HG03571 (cell line): Measurements from ENCODE around the gene TLCD3B.

Experiments
- ATAC-seq: cut with Tn5 transposase; IDR thresholded peaks from one replicate; pipeline ENCODE4 v1.9.1; 2021; ENCODE audit not compliant: unreplicated experiment

Gene TLCD3B, protein sequence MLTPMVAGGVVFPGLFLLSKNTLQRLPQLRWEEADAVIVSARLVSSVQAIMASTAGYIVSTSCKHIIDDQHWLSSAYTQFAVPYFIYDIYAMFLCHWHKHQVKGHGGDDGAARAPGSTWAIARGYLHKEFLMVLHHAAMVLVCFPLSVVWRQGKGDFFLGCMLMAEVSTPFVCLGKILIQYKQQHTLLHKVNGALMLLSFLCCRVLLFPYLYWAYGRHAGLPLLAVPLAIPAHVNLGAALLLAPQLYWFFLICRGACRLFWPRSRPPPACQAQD

DNA sequence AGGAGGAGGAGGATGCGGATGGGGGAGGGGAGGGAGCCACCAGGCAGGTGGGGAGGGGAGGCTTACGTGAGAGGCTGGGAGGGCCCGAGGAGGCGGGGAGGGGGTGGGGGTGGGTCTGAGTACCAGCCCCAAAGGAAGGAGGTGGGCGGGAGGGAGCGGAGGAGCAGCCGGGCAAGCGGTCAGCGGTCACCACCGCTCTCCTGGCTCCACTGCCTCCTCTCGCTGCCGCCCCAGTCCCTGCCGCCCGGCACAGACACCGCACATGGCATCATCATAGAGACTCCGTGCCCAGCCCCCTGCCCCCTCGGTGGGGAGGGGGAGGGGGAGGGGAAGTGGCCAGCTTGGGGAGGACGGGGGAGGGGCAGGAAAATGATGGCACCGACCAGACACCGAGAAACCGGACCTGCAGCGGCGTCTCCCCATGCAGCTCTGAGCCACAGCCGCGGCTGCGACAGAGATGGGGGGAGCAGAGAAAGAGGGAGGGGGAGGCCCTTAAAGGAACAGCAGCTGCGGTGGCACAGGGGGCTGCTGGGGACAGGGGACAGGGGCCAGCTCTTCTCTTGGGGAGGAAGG is at the start of gene TLCD3B:
Gene TLCD3B, minus strand, starts transcription at position 431 of the 573 bp plus-strand sequence. CDS start 744 bp downstream, outside the sequence.
- ATAC-seq, result no peak

DNA sequence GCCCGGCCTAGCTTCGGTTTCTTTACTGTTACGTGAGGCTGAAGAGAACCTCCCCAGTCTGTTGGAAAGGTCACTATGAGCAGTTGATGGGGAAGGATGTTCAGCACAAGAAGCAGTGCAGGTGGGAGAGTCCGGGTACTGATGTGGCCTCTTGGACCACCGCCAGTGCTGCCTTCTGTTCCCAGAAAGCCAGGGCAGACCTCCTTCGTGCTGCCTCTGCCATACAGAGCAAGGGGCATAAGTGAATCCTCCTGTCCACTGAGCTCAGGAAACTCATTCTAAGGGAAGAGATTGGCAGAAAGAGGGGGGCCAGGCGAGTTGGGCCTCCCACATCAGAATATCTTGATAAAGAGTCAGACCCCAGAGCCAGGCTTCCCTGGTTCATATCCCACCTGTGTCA is 48.4 kb upstream of the TLCD3B start:
- no peak for ATAC-seq

DNA sequence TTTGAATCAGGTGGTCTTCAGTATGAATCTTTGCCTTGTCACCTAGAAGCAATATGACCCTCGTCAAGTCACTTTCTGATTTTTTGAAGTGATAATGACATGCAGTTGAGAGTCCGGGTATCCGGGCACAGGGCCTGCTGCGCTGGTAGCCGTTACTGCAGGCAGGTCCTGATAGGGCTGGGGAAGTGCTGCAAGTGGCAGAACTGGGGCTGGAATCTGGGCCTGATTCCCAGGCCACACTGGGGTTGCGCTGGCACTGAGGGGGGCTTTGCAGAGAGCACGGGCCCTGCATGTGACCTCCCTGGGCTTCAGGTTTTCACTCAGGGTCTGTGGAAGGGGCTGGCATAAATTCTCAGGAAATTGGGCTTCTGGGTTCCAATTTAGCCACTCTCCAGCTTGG is 47.7 kb upstream of the TLCD3B start:
- ATAC-seq, result no peak

DNA sequence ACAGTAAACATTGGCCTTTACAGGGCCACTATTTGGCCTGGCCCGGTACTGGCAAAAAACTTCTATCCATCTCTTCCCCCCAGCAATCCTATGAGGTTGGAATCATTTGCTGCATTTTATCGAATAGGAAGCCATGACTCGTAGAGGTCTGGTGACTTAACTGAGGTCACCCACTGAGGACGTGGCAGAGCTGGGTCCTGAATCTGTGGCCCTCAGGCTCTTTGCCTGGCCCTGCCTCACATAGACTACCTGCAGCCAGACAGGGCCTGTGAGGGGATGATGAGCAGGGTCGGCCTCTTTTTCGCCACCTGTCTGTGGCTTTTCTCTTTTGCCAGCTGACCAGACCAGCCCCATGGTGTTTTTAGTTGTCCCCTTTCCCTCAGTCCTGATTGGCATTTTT is 46.6 kb upstream of the TLCD3B start:
- no peak for ATAC-seq

DNA sequence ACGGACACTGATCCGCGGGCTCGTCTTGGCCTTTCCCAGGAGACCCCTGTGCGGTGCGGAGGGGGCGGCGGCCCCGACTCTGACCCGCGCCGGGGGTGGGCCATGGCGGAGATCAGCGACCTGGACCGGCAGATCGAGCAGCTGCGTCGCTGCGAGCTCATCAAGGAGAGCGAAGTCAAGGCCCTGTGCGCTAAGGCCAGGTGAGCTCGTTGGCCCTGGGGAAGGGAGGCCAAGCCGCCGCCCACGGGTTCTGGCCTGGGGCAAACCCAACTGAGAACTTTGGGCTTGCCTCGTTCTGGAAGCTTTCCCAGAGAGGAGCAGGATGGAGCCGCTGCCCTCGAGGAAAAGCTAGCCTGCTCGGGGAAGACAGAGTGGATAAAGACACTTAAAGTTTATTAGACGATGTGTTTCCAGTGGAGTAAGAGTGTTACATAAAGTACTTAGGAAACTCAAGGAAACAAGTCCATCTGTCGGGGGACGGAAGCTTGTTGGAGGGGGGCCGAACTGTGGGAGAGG is 45.3 kb upstream of the TLCD3B start:
- ATAC-seq, result peak; percentile 21

DNA sequence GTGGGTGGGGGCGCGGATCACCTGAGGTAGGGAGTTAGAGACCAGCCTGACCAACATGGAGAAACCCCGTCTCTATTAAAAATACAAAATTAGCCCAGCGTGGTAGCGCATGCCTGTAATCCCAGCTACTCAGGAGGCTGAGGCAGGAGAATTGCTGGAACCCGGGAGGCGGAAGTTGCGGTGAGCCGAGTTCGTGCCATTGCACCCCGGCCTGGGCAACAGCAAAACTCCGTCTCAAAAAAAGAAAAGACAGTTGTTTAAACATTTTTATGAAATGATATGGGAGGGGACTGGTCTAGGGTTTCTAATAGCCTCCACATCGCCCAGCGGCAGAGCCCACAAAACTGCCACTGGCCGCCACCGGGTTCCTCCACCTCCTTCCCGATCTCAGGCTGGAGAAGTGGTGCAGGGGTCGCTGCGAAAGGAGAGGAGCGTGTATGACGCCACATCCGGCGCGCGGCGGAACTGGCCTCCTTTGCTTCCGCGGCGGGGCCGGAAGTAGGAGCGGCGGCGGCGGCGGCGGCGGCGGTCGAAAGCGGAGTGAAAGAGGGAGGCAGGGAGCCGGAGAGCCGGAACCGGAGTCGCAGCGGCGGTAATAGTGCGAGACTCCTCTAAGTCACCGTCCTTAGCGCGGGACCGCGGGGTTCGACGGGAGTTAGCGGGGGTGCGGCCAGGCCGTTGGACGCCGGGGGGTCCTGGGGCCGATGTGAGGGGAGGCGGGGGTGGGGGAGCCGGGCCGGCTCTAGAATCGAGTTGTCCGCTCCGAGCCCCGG is 44.6 kb upstream of the TLCD3B start, which contains the start of gene PPP4C:
Gene PPP4C, plus strand, starts transcription at position 492 of the 773 bp plus-strand sequence. CDS start 384 bp downstream, outside the sequence.
- peak; percentile 74 for ATAC-seq

DNA sequence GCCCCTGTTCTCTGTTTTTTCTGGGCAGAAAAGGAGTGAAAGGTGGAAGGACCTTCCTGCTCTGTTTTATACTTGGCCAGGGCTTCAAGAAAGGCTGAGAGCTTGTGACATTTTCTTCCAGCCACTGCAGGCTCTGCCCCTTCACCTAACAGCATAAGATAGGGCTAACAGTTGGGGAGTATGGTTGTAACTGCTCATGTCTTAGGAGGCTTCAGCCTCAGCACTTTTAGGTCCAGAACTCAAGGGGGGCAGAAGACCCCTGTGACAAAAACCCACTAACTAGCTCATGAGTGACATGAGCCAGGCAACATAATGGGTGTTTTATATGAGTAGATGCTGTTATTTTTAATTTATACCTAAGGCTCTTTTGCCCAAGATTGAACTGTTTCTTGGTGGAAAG is 39.4 kb upstream of the TLCD3B start:
- ATAC-seq, result no peak

DNA sequence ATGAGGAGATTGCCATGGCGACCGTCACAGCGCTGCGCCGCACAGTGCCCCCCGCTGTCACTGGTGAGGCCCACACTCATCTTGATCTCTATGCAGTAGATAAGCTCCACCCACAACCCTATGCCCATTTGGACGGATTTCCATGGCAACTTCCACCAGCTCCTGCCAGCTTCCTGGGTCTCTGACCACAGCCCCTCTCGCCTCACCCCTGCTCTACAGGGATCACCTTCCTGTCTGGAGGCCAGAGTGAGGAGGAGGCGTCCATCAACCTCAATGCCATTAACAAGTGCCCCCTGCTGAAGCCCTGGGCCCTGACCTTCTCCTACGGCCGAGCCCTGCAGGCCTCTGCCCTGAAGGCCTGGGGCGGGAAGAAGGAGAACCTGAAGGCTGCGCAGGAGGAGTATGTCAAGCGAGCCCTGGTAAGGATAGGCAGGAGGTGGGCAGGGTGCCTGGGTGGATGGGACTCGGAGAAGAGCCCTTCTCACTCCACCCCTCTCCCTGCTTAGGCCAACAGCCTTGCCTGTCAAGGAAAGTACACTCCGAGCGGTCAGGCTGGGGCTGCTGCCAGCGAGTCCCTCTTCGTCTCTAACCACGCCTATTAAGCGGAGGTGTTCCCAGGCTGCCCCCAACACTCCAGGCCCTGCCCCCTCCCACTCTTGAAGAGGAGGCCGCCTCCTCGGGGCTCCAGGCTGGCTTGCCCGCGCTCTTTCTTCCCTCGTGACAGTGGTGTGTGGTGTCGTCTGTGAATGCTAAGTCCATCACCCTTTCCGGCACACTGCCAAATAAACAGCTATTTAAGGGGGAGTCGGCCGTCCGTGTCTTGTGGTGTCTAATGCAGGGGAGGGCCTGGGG is 38.8 kb upstream of the TLCD3B start:
- ATAC-seq, result no peak

DNA sequence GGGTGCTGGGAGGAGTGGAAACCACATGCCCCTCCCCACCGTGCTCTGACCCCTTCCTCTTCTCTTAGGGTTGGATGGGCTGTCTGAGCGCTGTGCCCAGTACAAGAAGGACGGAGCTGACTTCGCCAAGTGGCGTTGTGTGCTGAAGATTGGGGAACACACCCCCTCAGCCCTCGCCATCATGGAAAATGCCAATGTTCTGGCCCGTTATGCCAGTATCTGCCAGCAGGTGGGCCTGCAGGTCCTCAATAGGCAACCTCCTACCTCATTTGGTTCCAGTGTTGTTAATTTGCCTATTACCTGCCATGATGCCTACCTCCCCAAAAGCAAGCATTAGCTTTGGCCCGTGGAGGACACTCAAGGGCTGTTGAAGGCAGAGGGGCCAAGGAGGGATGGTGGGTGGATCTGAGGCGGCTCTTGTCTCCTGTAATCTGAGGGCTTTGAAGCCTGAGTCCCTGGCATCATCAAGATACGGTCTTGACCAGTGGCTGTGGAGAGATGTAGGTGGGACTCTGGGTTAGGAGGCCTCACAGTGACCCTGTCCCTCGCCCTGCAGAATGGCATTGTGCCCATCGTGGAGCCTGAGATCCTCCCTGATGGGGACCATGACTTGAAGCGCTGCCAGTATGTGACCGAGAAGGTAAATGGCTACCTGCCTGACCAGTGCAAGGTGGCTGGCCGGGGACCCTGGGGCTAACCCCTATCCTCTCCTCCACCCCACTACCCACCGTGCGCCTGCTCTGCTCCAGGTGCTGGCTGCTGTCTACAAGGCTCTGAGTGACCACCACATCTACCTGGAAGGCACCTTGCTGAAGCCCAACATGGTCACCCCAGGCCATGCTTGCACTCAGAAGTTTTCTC is 37.9 kb upstream of the TLCD3B start:
- no peak for ATAC-seq

DNA sequence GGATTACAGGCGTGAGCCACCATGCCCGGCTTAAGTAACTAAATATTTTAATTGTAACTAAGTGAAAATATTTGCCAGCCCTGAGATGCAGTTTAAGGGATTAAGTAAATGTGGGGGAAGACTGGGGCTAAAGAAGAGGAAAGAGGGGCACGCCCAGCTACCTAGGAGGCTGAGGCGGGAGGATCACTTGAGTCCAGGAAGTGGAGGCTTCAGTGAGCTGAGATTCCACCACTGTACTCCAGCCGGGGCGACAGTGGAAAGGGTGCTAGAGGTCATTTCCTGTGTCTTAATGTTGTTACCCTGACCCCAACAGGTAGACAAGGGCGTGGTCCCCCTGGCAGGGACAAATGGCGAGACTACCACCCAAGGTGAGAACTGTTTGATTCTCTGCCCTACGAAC is 37.3 kb upstream of the TLCD3B start:
- ATAC-seq, result no peak

DNA sequence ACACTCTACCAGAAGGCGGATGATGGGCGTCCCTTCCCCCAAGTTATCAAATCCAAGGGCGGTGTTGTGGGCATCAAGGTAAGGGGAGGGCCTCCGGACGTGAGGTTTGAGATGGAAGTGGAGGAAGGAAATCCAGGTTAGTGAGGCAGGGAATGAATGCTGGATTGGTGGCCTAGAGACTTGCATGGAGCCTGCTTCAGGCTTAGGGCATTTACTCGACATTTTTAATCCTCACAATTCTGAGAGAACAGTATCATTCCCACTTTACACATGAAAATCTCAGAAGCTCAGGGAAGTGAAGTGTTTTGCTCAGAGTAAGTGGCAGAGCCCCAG is 36.5 kb upstream of the TLCD3B start:
- no peak for ATAC-seq

DNA sequence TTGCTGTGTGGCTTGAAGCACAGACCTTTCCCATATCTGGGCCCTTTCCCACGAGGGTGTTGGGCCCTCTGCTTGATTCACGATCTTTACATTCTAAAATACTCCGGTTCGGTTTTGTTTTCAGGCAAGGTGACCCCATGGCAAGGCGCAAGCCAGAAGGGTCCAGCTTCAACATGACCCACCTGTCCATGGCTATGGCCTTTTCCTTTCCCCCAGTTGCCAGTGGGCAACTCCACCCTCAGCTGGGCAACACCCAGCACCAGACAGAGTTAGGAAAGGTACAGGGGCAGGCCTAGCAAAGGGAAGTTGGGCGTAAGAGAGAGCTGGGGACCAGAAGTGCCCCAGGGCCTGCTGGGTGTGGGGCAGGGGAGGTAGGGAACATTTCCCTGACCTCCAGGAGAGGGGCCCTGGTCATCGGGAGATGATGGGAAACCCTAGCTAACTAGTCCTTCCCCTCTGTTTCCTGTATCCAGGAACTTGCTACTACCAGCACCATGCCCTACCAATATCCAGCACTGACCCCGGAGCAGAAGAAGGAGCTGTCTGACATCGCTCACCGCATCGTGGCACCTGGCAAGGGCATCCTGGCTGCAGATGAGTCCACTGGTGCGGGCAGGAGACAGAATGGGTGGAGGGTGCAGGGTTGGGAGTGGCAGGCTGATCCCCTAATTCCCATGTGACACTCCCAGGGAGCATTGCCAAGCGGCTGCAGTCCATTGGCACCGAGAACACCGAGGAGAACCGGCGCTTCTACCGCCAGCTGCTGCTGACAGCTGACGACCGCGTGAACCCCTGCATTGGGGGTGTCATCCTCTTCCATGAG is 35.9 kb upstream of the TLCD3B start:
- ATAC-seq, result no peak

DNA sequence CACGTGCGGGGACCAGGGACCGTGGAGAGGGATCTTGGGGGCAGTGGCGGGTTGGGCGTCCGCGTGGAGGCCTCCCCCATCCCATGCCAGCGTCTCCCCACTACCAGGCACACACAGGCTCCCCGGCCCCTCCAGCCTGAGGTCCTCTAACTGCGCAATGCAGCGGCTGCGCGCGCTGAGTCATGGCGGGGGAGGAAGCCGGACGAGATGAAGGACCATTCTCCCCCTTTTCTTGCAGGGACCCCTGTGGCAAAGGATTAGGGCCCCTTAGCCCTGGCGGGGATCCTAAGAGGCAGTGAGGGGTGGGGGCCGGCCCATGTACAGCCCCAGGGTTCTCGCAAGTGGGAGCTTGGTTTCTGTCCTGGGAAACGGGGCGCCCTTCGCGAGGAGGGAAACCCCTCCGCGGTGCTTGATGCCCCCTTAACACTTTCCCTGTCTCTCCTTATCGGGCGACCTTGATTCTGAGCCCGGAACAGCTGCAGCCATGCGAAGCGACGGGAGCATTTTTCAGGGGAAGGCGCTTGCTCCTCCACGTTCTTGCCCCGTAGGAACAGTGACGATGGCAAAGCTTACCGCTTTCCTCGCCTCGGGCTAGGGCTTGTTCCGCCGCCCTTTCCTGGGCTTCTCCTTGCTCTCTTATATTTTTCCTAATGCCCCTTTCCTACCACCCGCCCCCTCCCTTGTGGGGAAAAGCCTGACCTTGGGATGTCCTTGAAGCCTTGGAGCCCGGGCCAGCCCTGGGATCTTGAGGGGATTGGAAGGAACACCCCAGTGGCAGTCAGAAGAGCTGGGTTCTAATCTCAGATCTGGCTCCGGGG is 35.1 kb upstream of the TLCD3B start:
- no peak for ATAC-seq

DNA sequence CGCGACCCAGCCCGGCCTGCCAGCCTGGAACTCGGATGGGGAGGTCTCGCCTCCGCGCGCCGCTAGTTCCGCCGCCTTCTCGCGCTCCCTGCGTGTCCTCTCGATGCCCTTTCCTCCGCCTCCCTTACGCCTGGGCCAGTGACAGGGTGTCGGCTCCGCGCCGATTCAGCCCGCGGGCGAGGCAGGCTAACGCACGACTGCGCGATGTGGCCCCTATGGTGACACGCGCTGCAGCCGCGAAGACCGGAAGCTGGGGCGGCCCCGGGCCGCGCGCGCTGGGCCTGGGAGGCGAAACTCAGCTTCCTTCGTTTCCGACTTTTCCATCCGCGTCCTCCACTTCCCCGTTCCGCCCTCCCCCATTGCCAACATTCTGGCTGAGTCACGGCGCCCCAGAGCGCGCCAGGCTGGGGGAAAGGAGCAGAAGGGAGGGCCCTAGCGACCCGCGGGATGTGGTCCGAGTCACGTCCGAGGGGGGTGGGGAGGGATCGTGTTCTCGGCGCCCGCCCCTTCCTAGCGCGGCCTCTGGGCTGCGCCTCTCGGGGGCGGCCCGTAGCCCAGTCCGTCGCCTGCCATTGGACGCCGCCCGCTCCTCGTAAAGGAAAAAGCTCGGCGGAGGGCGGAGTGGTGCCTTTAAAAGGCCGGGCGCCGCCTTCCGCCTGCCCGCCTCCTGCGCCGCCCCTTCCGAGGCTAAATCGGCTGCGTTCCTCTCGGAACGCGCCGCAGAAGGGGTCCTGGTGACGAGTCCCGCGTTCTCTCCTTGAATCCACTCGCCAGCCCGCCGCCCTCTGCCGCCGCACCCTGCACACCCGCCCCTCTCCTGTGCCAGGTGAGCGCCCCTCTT is 34.3 kb upstream of the TLCD3B start, which contains the start of gene ALDOA:
Gene ALDOA, plus strand, starts transcription at position 659 of the 841 bp plus-strand sequence. CDS start 1,138 bp downstream, outside the sequence.
- peak; percentile 76 for ATAC-seq

DNA sequence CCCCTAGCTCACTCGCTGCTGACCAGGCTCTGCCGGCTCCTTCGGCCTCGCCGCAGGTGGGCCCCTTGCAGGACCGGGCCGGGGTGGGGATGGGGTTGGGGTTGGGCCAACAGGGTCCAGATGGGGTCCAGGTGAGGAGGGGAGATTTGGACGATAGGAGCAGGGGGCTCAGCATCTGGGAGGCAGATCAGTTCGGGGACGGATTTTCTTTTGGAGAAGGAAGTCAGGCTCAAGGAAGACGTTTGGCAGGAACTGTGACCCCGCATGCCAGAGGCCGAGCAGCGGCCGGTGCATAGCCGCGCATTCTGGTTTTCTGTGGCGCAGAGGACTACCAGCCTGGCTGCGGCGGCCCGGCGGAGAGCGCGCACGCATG is 33.6 kb upstream of the TLCD3B start:
- no peak for ATAC-seq

DNA sequence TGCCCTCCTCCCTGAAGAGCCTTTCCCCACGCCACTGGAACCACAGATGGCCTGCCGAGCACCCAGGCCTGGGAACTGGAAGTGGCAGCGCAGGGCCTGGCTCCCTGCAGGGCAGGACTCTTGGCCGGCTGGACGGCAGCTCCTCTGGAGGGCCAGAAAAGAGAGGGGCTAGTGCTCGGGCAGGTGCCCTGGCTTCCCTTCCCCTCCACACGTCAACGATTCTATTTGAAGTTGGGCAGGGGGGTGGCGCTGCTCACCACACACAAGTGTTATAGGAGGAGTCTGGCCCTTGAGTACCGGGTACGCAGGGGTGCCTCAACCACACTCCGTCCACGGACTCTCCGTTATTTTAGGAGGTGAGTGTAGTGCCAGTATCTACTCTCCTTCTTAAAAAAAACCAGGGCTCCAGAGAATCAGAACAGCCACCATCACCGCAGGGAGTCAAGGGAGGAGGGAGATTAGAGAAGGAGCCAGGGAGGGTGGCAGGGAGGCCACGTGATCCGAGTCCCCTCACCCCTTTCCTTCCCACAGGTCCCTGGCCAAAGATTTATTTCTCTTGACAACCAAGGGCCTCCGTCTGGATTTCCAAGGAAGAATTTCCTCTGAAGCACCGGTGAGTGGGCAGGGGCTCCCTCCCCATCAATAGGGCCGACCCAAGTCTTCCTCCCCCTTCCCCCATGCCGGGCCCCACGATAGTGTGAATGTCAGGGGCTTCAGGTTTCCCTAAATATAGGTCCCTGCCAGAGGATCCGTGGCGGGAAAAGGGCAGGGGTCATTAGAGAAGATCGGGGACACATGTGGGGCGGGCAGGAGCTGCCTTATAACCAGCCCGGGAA is 33.0 kb upstream of the TLCD3B start:
- ATAC-seq, result no peak
